DMS114 treated with DMSO at 0.1 percent for 48 hours (cell line): ENCODE data around the gene ACOX2.

Source experiments
- DNase-seq: peaks from one replicate; lab custom pipeline; 2025; ENCODE audit not compliant: unreplicated experiment; lab: John Stamatoyannopoulos, UW

ACOX2 gene

GRCh38 chr3:58514405-58514804, 22.6 kb downstream of the ACOX2 start:
- DNase-seq, result no peak

GRCh38 chr3:58508437-58508836, 28.6 kb downstream of the ACOX2 start:
- DNase-seq, result no peak

- no peak for DNase-seq
These were observed 29.5 kb downstream of the ACOX2 start for GRCh38 chr3:58507356-58508078.

GRCh38 chr3:58502872-58503271, 34.1 kb downstream of the ACOX2 start:
- DNase-seq, result no peak

- no peak for DNase-seq
These were observed 39.9 kb downstream of the ACOX2 start for GRCh38 chr3:58497097-58497496.

- no peak for DNase-seq
These were observed 40.7 kb downstream of the ACOX2 start for GRCh38 chr3:58496206-58496857.

- DNase-seq, result no peak
These were observed 41.9 kb downstream of the ACOX2 start for GRCh38 chr3:58495101-58495500.

GRCh38 chr3:58494107-58494506, 42.9 kb downstream of the ACOX2 start:
- peak; percentile 18 for DNase-seq

GRCh38 chr3:58492494-58492905, 44.5 kb downstream of the ACOX2 start:
- DNase-seq, result no peak

GRCh38 chr3:58491506-58492402, 45.2 kb downstream of the ACOX2 start, which contains the start of gene KCTD6:
Gene KCTD6, plus strand, starts transcription at chr3:58492096. Its CDS starts 6,660 bp downstream, at chr3:58498756.
- DNase-seq, result peak; percentile 75

- no peak for DNase-seq
These were observed 46.0 kb downstream of the ACOX2 start for GRCh38 chr3:58490860-58491501.

GRCh38 chr3:58488967-58489366, 48.0 kb downstream of the ACOX2 start:
- no peak for DNase-seq

GRCh38 chr3:58487140-58487886, 49.7 kb downstream of the ACOX2 start:
- no peak for DNase-seq

- no peak for DNase-seq
These were observed 51.1 kb downstream of the ACOX2 start for GRCh38 chr3:58485801-58486435.

- DNase-seq, result no peak
These were observed 52.3 kb downstream of the ACOX2 start for GRCh38 chr3:58484722-58485069.

GRCh38 chr3:58484045-58484721, 52.8 kb downstream of the ACOX2 start:
- no peak for DNase-seq

- DNase-seq, result no peak
These were observed 53.9 kb downstream of the ACOX2 start for GRCh38 chr3:58482917-58483636.

GRCh38 chr3:58480309-58480708, 56.7 kb downstream of the ACOX2 start:
- DNase-seq, result no peak

GRCh38 chr3:58478781-58479180, 58.2 kb downstream of the ACOX2 start:
- DNase-seq, result no peak
